Endothelial cell (in vitro differentiated cells): Measurements from ENCODE around the gene CFAP52. TPM values are rescaled to one million over a fixed set of nuclear protein-coding genes. Genes with fewer than 3 reads are reported as not detected.

Experiments used
- DNase-seq: peaks from one replicate; pipeline ENCODE4 v3.0.0; 2021; ENCODE audit warnings: low spot score
- H3K27ac Mint-ChIP-seq: one replicate; pipeline ENCODE4 v1.8.0; 2021; ENCODE audit warnings: mixed read lengths, inconsistent platforms; ENCODE audit not compliant: unreplicated experiment
- H3K27me3 Mint-ChIP-seq: one replicate; pipeline ENCODE4 v1.8.0; 2021; ENCODE audit warnings: mild to moderate bottlenecking, moderate library complexity, mixed read lengths, inconsistent platforms; ENCODE audit not compliant: unreplicated experiment
- H3K36me3 Mint-ChIP-seq: one replicate; pipeline ENCODE4 v1.8.0; 2021; ENCODE audit warnings: mild to moderate bottlenecking, low read depth, mixed read lengths, inconsistent platforms; ENCODE audit not compliant: unreplicated experiment
- H3K4me1 Mint-ChIP-seq: one replicate; pipeline ENCODE4 v1.8.0; 2021; ENCODE audit warnings: mild to moderate bottlenecking, mixed read lengths, inconsistent platforms; ENCODE audit not compliant: unreplicated experiment
- H3K4me3 Mint-ChIP-seq: one replicate; pipeline ENCODE4 v1.8.0; 2021; ENCODE audit warnings: mild to moderate bottlenecking, mixed read lengths, inconsistent platforms; ENCODE audit not compliant: unreplicated experiment
- H3K9me3 Mint-ChIP-seq: one replicate; pipeline ENCODE4 v1.8.0; 2021; ENCODE audit warnings: mixed read lengths, inconsistent platforms; ENCODE audit not compliant: unreplicated experiment
- total RNA-seq: library from RNA; stranded (reverse); fragmentation: NEBNext Ultra II Directional; extraction: Animal tissue kit (Norgen Biotek cat#: 25700); gene quantifications from one replicate; pipeline ENCODE4 v1.2.1, GENCODE V29; 2021; ENCODE audit not compliant: unreplicated experiment
- TF ChIP-seq, protein P1 (sequence below): fragments of 200-600 bp; sonication (generic); IDR thresholded peaks from one replicate; pipeline ENCODE4 v1.5.0; 2021; ENCODE audit warnings: antibody characterized with exemption; ENCODE audit not compliant: unreplicated experiment

CFAP52 gene
- total RNA-seq, 1 donor from 2014 or later, result not detected

DNA sequence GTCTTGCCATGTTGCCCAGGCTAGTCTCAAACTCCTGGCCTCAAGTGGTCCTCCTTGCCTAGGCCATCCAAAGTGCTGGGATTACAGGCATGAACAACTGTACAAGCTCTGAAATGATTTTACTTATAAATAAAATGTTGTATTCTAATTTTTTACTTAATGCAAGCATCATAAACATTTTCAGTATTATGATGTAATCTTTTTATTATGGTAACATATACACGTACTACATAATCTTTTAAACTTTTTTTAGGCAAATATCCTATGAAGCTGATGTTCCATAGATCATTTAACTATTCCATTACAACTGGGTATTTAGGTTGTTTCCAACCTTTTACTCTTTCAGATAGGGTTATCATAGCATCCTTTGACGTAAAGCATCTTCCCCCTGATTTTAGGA is 35.1 kb downstream of the CFAP52 start:
- TF ChIP-seq, protein P1, sequence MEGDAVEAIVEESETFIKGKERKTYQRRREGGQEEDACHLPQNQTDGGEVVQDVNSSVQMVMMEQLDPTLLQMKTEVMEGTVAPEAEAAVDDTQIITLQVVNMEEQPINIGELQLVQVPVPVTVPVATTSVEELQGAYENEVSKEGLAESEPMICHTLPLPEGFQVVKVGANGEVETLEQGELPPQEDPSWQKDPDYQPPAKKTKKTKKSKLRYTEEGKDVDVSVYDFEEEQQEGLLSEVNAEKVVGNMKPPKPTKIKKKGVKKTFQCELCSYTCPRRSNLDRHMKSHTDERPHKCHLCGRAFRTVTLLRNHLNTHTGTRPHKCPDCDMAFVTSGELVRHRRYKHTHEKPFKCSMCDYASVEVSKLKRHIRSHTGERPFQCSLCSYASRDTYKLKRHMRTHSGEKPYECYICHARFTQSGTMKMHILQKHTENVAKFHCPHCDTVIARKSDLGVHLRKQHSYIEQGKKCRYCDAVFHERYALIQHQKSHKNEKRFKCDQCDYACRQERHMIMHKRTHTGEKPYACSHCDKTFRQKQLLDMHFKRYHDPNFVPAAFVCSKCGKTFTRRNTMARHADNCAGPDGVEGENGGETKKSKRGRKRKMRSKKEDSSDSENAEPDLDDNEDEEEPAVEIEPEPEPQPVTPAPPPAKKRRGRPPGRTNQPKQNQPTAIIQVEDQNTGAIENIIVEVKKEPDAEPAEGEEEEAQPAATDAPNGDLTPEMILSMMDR, result no peak
- DNase-seq, result no peak
- H3K36me3 Mint-ChIP-seq, result no peaks in the 10 kb centered on the region

GRCh38 chr17:9612006-9612405 is 35.6 kb downstream of the CFAP52 start:
- no peaks in the 10 kb centered on the region for H3K27me3 Mint-ChIP-seq
- no peaks in the 10 kb centered on the region for H3K9me3 Mint-ChIP-seq
- DNase-seq, result no peak
- no peak overlapping the region for H3K4me3 Mint-ChIP-seq
- H3K36me3 Mint-ChIP-seq, result no peaks in the 10 kb centered on the region
- TF ChIP-seq, protein P1, result no peak
- no peak overlapping the region for H3K27ac Mint-ChIP-seq
- no peaks in the 10 kb centered on the region for H3K4me1 Mint-ChIP-seq

More for the DNA sequence above, 35.1 kb downstream of the CFAP52 start:
- H3K4me3 Mint-ChIP-seq, result no peak overlapping the region
- H3K27ac Mint-ChIP-seq, result no peak overlapping the region
- no peaks in the 10 kb centered on the region for H3K27me3 Mint-ChIP-seq
- H3K4me1 Mint-ChIP-seq, result no peaks in the 10 kb centered on the region
- H3K9me3 Mint-ChIP-seq, result no peaks in the 10 kb centered on the region

GRCh38 chr17:9615486-9615885 is 39.0 kb downstream of the CFAP52 start:
- no peaks in the 10 kb centered on the region for H3K27me3 Mint-ChIP-seq
- H3K4me1 Mint-ChIP-seq, result no peaks in the 10 kb centered on the region
- H3K27ac Mint-ChIP-seq, result no peak overlapping the region
- TF ChIP-seq, protein P1, result no peak
- no peak for DNase-seq
- H3K36me3 Mint-ChIP-seq, result no peaks in the 10 kb centered on the region
- H3K9me3 Mint-ChIP-seq, result no peaks in the 10 kb centered on the region
- no peak overlapping the region for H3K4me3 Mint-ChIP-seq

DNA sequence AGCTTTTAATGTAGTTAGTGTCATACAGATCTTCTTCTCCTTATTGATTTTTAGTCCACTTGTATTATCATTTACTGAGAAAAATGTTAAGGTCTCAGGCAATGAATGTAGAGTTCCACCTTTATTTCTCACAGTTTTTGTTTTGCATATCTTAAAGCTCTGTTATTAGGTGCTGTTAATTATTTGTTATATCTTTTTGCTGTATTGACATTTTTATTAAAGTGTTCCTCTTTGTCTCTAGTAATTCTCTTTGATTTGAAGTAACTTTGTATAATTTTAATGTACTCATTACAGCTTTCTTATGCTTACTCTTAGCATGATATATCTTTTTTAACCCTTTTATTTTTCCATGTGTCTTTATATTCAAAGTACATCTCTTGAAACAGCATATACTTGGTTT is 46.5 kb downstream of the CFAP52 start:
- no peak for DNase-seq
- H3K27ac Mint-ChIP-seq, result no peak overlapping the region
- TF ChIP-seq, protein P1, result no peak
- no peaks in the 10 kb centered on the region for H3K9me3 Mint-ChIP-seq
- H3K4me3 Mint-ChIP-seq, result no peak overlapping the region
- H3K4me1 Mint-ChIP-seq, result no peaks in the 10 kb centered on the region
- H3K36me3 Mint-ChIP-seq, result peaks cover 5% of the 10 kb centered on the region
- peaks cover 2% of the 10 kb centered on the region for H3K27me3 Mint-ChIP-seq

- TF ChIP-seq, protein P1, result no peak
- Mint-ChIP-seq H3K27ac (no peak overlapping the region), H3K4me1 (no peaks in the 10 kb centered on the region), H3K27me3 (peaks cover 2% of the 10 kb centered on the region), H3K4me3 (no peak overlapping the region), H3K9me3 (no peaks in the 10 kb centered on the region), H3K36me3 (peaks cover 5% of the 10 kb centered on the region)
- DNase-seq, result no peak
These were observed 52.1 kb downstream of the CFAP52 start for GRCh38 chr17:9628509-9628908.
